Stimulated activated CD4-positive, alpha-beta T cell treated with anti-CD3 and anti-CD28 coated beads, Interleukin-12 subunit alpha, Interleukin-12 subunit beta, amount 100 ng/mL, for 24 hours (primary cell): ENCODE measurements around the gene DMRTC1B.
"Not testable (repeated sequence)": the region's sequence is repeated elsewhere in the genome, so short reads cannot be mapped to it uniquely, and the experiment has no call there.

Source experiments
- DNase-seq, 2 experiments: peaks; one replicate each; pipeline ENCODE4 v3.0.0-alpha.2; 2020; ENCODE audit warnings: low read depth in 2 of 2

Gene DMRTC1B, protein sequence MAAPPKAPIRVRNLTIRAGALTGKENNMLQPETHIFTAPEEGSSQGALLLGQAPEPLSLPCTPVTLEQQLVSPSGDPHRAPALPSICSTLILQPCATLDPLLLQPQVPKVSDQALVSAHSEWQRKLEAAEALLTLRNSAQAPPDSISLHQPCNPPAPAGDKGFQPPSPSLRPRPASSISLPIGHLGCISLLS

GRCh38 chrX:72776653-72777466, at the start of gene DMRTC1B:
TSS of gene DMRTC1B (plus strand) at chrX:72776890. CDS start at chrX:72845136, 68,246 bp downstream.
- DNase-seq = not testable (repeated sequence)

DNA sequence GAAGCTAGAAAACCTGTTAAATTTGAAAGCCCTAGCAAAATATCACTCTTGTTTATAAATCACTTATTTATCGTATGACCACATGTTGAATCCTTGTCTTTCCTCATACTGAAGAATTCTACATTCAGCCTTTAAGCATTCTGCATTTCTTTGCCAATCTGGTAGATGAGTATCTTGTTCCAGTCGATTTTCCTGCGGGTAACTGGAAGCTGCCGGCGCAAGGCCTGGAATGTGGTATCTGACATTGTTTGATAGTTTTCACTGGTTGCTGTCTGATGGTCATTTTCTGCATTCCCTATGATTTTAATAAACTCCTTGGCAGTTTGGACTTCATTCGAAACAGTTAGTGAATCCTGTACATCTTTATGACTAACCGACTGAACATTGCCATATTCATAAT, 48.8 kb upstream of the DMRTC1B start:
- DNase-seq = no peak

GRCh38 chrX:72733636-72734035, 43.1 kb upstream of the DMRTC1B start:
- DNase-seq = not testable (repeated sequence)

GRCh38 chrX:72735561-72735960, 41.1 kb upstream of the DMRTC1B start:
- DNase-seq = no peak

DNA sequence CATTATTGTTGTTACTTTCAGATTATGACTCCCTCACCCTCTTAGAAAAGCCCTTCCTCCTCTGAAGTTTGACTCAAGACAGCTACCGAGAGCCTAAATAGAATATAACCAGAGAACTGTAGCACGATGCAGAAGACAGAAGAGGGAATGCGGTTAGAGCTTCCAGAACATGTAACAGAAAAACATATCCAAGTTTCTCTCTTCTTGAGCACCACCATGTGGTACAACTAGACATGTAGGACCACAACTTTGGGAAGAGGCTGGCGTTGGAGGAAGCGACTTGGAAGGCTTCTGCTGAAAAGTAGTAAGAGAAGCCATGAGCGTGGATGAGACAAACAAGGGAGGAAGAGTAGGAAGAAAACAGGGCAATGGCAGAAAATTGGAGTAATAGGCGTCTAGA, 31.1 kb upstream of the DMRTC1B start:
- not testable (repeated sequence) for DNase-seq

GRCh38 chrX:72748545-72748944, 28.1 kb upstream of the DMRTC1B start:
- not testable (repeated sequence) for DNase-seq

DNA sequence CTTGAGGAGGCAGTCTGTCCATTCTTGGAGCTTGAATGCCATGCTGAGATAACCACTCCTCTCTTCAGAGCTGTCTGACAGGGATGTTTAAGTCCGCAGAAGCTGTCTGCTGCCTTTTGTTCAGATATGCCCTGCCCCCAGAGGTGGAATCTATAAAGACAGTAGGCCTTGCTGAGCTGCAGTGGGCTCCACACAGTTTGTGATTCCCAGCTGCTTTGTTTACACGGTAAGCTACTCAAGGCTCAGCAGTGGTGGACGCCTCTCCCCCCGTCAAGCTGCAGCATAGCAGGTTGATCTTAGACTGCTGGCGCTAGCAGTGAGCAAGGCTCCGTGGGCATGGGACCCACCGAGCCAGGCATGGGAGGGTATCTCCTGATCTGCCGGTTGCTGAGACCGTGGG, 16.2 kb upstream of the DMRTC1B start:
- DNase-seq = not testable (repeated sequence)

DNA sequence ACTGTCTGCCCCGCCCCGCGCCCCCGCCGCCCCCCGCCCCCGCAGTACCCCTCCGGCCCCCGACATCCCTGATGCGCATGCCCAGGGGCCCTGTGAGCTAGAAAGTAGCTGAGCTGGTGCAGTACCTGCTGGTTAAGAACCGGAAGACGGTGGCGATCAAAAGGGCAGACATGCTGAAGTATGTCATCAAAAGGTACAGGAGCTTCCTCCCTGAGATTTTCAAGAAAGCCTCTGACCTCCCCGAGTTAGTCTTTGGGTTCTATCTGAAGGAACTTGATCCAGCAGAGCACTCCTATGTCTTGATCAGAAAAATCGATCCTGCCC, 739 bp downstream of the DMRTC1B start:
- DNase-seq = not testable (repeated sequence)

DNA sequence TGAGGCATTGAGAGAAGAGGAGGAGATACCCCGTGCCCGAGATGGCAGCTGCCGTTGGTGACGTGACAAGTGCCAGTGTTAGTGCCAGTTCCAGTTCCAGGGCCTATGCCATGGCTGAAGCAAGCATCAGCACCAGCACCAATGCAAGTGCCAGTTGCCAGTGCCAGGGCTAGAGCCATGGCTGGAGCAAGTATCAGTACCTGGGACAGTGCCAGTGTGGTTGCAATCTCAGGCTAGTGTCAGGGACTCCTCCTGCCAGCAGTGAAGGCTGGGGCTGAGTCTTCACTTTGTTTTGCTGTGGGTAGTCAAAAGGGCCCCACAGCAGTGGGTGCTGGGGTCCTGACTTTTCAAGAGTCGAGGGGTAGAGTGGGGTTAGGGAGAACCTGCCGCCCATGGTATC, 1.5 kb downstream of the DMRTC1B start:
- DNase-seq = not testable (repeated sequence)

GRCh38 chrX:72782560-72782959, 5.9 kb downstream of the DMRTC1B start, which contains the start of gene FAM236B:
TSS of gene FAM236B (minus strand) at chrX:72782660. CDS start at chrX:72782560, 100 bp downstream.
- DNase-seq = not testable (repeated sequence)

- not testable (repeated sequence) for DNase-seq
Observed at GRCh38 chrX:72783365-72783936, 6.8 kb downstream of the DMRTC1B start.

GRCh38 chrX:72783964-72784363, 7.3 kb downstream of the DMRTC1B start:
- not testable (repeated sequence) for DNase-seq

DNA sequence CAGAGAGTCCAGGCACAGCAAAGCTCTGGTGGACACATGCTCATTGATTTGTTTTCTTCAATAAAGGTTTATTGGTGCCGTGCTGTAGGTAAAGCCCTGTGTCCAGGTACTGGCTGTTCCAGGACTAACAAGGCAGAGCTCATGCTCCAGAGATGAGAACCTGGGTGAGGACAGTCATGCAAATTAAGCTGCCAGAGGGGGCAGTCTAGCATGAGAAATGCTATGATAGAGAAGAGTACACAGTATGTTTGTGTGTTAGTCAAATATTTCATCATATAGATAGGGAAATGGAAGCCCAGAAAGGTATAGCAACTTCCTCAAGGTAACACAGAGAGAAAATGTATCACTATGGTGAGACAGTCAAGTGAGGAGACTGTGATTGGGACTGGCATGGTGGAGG, 11.5 kb downstream of the DMRTC1B start:
- DNase-seq = not testable (repeated sequence)

DNA sequence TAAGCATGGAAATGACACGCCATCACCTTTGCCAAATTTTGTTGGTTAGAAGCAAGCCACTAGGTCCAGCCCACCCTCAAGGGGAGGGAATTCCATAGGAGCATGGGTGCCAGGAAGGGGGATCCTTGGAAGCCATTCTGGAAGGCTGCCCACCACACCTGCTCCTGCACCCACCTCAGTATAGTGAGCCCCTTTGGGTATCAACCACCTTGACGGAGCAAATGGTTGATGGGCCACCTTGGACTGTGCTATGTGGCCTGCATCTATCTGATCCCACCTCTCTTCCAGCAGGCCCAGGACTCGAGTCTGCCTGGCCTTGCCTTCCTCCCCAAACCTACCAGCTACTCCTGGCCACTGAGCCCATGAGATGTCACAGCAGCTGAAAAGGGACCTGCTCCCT, 13.7 kb downstream of the DMRTC1B start:
- DNase-seq = not testable (repeated sequence)

DNA sequence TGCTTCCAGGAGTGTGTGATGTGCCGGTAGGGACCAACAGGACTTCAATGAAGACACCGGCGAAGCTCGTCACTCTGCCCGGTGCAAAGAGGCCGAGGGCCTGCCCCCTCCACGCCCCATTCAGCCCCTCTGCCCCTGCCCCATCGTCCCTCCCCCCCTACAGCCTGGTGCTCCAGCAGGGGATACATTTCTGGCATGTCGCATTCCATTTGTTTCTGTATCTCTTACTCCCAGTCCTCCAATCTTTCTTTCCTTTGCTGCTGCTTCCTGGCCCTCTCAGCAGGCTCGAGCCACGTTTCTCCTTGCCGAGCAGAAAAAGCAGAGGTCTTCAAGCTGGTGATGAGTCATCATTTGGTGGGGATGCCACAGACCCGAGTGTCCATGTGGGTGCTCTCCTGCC, 31.4 kb downstream of the DMRTC1B start, which contains the start of gene FAM236D:
TSS of gene FAM236D (minus strand) at position 101 of the 400 bp plus-strand sequence. CDS start at position 1, 100 bp downstream.
- DNase-seq = not testable (repeated sequence)

- not testable (repeated sequence) for DNase-seq
Observed at GRCh38 chrX:72830701-72831100, 54.0 kb downstream of the DMRTC1B start.

DNA sequence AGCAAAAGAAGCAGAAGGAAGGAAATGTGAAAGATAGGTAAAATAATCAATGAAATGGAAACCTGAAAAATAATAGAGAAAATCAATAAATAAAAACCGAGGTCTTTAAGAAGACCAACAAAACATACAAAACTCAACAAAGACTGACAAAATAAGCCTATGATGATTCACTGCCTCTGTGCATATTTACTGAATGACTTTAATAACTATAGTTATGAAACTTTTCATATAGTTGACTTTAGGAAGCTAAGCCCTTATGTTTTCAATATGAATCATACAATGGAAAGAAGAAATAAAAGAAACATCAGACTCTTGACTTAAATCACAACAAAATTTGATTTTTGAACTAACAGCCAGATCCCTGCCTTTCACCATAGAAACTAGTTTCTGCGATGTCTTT, 60.8 kb downstream of the DMRTC1B start:
- DNase-seq = not testable (repeated sequence)

GRCh38 chrX:72882898-72883297, 106.2 kb downstream of the DMRTC1B start:
- DNase-seq = not testable (repeated sequence)

- DNase-seq = not testable (repeated sequence)
Observed at GRCh38 chrX:72889740-72890139, 113.0 kb downstream of the DMRTC1B start.
